ENCODE data around the gene KCNB1.

GRCh38 chr20:49411221-49411925 is 71.1 kb downstream of the KCNB1 start:
- no peak for TF ChIP-seq CTCF (IDR thresholded peaks at IDR 0.05; ENCODE audit: poor library complexity, severe bottlenecking)
- TF ChIP-seq POLR2AphosphoS5 (IDR thresholded peaks at IDR 0.05), result peak; percentile 83
- TF ChIP-seq EZH2 (IDR thresholded peaks at IDR 0.05; ENCODE audit: borderline replicate concordance, insufficient read depth, low read length, poor library complexity, severe bottlenecking), result no peak
- no peak for TF ChIP-seq REST (IDR thresholded peaks at IDR 0.05; ENCODE audit: borderline replicate concordance)
- no peak for TF ChIP-seq RAD21 (conservative IDR thresholded peaks at IDR 0.05)
- TF ChIP-seq TAF1 (IDR thresholded peaks at IDR 0.05; ENCODE audit: low read depth), result no peak
- no peak for TF ChIP-seq MXI1 (conservative IDR thresholded peaks at IDR 0.05; ENCODE audit: poor library complexity, severe bottlenecking)
- no peak for TF ChIP-seq SMC3 (conservative IDR thresholded peaks at IDR 0.05; ENCODE audit: poor library complexity)
- TF ChIP-seq EP300 (conservative IDR thresholded peaks at IDR 0.05; ENCODE audit: poor library complexity, severe bottlenecking), result peak; percentile 71
